ENCODE data around the gene SCGB1C1.
A peak's percentile ranks its signal among the peaks of the same experiment; 100 is the strongest.
"Not testable (repeated sequence)": the region's sequence is repeated elsewhere in the genome, so short reads cannot be mapped to it uniquely, and the experiment has no call there.

The SCGB1C1 gene

DNA sequence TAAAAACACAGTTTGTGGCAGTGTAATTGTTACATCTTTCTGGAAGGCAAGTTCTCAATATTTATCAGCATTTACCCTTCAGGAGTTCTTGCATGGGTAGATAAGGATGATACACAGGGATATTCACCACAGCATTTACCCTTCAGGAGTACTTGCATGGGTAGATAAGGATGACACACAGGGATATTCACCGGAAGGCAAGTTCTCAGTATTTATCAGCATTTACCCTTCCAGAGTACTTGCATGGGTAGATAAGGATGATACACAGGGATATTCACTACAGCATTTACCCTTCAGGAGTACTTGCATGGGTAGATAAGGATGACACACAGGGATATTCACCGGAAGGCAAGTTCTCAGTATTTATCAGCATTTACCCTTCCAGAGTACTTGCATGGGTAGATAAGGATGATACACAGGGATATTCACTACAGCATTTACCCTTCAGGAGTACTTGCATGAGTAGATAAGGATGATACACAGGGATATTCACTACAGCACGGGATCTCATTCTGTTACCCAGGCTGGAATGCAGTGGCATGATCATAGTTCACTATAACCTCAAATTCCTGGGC, 27.9 kb downstream of the SCGB1C1 start:
- not testable (repeated sequence) for DNase-seq

DNA sequence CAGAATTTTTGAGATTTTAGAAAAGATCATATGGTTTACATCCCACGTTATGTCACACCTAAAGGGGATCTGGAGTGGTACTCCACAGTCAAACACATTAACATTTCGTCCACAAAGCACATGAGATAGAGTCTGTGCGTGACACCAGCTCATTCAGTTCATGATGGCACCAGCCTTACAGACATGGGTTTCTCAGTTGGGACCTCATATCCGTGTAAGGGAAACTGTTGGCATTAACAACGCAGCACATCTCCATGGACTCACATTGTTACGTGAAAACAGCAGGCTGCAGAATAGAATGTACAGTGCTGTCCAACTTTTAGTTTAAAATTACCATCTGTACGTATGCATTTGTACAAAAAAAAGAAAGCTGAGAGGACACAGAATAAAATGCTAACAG, 28.7 kb downstream of the SCGB1C1 start:
- DNase-seq, result no peak

- no peak for DNase-seq
These were observed 29.3 kb downstream of the SCGB1C1 start for GRCh38 chr11:221998-222789.

DNA sequence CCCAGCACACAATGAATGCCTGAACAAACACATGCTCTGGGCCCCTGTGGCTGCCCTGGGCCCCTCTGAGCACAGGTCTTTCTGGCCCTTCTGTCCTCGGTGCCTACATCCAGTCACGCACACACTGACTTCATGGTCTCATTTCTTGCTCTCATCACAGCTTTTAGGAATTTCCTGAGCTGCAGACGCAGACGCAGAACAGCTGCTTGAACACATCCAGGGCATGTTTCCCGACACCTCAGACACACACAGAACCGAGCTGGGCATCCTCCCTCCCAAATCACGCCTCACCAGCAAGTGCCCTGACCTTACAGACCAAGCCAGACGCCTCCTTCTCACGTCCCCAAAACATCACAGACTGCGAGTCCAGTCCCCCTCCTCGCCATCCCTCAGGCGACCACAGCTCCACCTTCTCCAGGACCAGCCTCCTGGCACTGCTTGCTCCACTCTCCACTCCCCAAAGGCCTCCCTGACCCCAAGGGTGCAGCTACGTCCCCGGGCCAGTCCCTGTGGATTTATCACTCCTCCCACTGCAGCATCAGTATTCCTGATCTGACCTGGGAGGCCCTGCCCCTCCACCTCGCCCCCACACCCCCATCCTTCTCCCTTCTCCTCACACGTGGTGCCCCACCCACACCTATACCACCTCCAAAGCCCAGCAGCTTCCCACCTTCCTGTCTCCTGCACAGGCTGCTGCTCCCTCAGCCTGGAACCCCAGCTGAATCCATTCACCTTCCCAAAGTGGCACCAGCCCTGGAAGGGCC, 30.3 kb downstream of the SCGB1C1 start:
- no peak for DNase-seq

GRCh38 chr11:223884-224283, 31.0 kb downstream of the SCGB1C1 start:
- DNase-seq, result no peak

DNA sequence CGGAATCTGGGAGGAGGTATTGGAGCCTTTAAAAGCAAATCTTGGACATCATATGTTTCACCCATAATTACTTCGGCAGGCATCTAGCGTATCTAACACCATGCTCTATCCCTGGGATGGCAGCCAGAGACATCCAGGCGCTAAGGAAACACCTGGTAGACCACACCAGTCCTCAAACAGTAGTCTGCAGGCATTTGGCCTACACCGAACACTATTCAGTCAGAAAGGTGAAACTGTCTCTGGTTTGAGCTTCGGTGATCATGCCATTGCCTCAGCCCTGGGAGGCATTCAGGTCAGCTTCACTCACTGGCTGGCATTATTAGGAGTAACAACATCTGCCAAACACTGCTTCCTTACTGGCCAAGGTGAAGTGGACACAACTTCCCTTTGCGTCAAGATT, 31.5 kb downstream of the SCGB1C1 start:
- DNase-seq, result no peak

DNA sequence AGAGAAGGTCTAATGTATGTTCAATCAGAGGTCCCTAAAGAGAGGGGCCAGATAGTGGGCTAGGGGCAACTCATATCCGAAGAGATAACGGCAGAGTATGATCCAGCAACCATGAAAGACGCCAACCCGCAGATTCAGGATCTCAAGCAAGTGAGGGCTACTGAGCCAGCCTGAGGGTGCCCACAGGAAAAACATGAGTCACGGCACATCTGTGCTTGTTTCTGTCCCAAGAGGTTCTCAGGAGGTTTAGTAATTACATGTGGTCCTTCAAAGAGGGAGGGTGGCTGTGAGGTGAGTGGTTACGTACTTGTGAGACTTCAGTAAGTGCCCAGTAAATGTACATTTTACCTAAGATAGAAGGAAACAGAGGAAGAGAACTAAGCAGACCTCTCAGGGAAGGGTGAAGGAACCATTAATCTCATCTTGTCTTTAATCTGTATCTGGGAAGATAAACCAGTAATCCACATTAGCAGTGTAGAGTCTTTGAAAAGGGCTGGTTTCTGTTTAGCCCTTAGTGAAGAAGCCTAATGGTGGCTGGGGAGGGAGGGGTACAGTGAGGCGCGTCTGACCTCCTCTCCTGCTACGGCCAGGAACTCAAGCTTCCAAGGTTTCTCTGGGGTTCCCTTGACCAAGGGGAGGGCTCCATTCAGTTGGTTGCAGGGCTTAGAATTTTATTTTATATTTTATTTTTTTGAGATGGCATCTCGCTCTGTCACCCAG, 33.0 kb downstream of the SCGB1C1 start:
- DNase-seq, result no peak

GRCh38 chr11:227824-228379, 35.0 kb downstream of the SCGB1C1 start:
- DNase-seq, result no peak

DNA sequence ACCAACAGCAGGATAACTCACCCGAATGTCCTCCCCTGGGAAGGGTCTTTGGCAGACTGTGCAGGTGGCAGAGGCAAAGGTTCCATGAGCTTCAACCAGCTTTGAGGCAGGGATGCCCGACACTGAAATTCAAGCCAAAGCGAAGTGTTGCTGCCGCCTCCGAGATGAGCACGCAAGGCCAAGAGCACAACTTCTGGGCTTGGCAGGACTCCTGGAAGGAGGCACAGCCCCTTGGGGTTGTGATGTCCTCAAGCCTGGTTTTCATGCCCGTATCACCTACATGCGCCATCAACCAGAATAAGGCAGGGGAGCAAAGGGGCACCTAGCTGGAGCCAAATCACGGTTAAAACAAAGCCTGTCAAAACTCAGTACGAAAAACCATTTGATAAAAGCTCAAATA, 37.6 kb downstream of the SCGB1C1 start:
- DNase-seq, result no peak

- no peak for DNase-seq
These were observed 40.1 kb downstream of the SCGB1C1 start for GRCh38 chr11:232783-233565.

DNA sequence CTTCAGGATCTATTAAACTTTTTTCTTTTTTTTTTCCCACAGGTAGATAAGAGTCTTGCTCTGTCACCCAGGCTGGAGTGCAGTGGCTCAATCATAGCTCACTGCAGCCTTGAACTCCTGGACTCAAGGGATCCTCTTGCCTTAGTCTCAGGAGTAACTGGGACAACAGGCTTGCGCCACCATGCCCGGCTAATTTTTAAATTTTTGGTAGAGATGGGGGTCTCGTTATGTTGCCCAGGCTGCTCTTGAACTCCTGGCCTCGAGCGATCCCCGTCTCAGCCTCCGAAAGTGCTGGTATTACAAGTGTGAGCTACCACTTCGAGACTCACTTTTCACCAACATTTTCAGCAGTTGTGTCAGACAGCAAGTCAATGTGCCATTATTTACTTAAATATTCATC, 42.3 kb downstream of the SCGB1C1 start:
- DNase-seq, result no peak

DNA sequence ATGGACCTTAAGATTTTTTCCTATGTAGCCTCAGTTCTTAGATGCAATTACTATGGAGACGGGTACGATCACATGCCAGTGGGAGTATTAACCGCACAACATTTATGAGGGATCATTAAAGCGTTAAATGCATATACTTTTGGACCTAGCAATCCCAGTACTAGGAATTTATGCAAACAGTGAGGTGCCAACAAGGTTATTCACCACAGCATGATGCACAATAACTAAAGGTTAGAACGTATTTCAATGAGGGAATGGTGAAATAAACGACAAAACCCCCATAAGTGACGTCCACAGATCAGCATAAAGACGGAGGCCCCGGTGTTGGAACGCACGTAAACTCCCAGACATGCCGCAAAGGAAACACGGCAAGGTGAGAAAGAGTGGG, 42.7 kb downstream of the SCGB1C1 start:
- DNase-seq, result peak in 1 of 4 experiments; percentile 27

DNA sequence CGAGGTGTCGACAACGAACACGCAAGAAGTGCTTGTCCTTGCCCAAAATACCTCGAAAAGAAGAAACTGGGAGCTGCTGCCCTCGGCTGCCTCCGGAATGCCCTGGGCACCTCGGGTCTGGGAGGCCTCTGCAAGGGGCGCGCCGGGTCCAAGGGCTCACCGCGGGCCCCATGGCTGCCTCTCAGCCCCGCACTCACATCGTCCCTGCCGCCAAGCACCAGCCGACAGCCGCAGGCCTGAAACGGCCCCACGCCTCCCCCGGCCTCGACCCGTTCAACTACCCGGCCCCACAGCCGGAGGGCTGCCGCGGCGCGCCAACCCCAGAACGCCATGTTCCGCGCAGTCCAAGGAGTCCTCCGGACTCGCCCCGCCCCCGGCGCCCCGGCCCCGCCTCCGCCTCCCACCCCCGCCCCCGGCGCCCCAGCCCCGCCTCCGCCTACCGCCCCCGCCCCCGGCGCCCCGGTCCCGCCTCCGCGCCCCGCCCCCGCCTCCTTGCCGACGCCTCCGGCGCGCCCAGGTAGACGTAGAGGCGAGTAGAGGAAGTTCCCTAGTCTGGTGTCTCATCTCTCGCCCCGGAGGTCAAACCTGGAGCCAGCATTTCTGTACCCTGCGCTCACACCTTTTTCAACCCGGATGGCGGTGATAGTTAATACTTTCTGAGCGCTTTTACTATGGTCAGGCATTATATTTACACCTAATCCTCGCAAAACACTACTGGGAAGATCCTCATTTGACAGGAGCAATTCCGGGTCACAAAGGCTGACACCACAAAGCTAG, 43.3 kb downstream of the SCGB1C1 start, which contains the start of gene SIRT3:
TSS of gene SIRT3 (minus strand) at position 346 of the 777 bp plus-strand sequence. CDS start at position 332, 14 bp downstream.
- peak; percentile 63 to 81 (median 74) for DNase-seq

DNA sequence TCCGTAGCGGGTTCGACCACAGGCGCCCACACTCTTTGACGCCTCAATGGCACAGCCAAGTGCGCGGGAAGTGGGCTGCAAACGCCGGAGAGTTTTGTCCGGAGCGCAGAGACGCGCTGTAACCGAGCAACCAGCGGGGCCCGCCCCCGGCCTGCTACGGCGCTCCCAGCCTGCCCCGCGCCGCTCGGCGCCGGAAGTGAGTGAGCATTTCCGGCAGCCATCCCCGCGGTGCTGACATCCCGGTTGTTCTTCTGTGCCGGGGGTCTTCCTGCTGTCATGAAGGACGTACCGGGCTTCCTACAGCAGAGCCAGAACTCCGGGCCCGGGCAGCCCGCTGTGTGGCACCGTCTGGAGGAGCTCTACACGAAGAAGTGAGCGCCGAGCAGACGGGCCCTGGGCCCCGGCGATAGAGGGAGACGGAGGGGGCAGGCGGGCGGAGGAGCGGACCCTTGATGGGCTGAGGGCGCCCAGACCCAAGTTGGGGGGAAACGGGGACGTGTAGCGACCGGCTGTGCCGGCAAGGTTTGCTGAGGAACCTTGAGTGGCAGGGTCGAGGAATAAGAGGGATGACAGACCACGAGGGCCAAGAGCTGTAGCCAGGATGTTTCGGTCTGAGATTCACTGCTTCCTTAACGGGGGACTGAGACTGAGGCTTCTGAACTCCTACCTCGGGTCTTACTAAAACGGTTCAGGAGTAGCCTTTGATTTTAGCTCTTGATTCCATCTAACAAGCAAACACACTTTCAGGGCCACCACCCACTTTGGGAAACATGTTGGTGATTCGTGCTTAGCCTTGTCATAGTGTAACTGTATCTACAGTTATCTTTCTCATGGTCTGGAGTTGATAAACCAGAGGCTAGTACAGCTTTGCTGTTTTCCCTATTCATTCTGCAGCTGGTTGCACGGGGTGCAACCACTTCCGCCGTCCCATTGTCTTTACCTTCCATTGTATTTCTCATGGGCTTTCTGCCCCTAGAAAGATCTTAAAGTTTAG, 44.2 kb downstream of the SCGB1C1 start, which contains the start of gene PSMD13:
TSS of gene PSMD13 (plus strand) at position 203 of the 994 bp plus-strand sequence. CDS start at position 277, 74 bp downstream.
- DNase-seq, result peak; percentile 75 to 84 (median 80)

DNA sequence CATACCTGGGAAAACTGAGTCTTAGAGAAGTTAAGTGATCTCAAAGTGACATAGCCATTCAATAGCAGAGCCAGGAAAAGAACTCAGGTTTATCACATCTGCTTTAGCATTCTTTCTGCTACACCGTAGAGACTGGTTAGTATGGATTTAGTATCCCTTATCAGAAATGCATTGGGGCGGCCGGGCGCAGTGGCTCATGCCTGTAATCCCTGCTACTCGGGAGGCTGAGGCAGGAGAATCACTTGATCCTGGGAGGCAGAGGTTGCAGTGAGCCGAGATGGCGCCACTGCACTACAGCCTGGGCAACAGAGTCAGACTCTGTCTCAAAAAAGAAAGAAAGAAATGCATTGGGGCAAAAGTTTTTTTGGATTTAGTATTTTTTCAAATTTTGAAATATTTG, 45.5 kb downstream of the SCGB1C1 start:
- DNase-seq, result not testable (repeated sequence)

GRCh38 chr11:240315-240714, 47.4 kb downstream of the SCGB1C1 start:
- DNase-seq, result no peak

- DNase-seq, result no peak
These were observed 48.8 kb downstream of the SCGB1C1 start for GRCh38 chr11:241634-242033.

Data from activated CD4-positive, CD25-positive, alpha-beta regulatory T cell (primary cell).